Measurements from ENCODE around the gene STUM.

DNA sequence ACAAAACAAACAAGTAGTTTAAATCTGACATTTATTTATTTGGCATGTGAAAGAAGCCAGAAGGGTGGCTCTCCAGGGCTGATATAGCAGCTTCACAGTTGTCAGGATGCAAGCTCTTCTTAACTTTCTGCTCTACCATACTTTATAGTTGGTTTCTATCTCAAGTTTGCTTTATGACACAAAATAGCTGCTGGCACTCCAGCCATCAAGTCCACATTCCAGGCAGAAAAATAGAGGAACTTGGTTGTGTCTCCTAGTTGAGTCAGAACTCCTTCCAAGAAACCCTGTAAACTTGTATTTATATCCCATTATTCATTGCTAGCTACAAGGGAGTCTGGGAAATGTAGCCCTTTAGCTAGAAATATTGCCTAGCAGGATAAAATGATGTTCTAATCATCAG lies 24.0 kb upstream of the STUM start:
- TF ChIP-seq CTCF (IDR thresholded peaks at IDR 0.05; ENCODE audit: low read depth, low read length) (no peak), EZH2phosphoT487 (IDR thresholded peaks at IDR 0.05; ENCODE audit: low read depth) (no peak)

All from OCI-LY3 (cell line).